DMS79 treated with DMSO at 0.1 percent for 48 hours (cell line): ENCODE data around the gene GRID2IP.
"Not testable (repeated sequence)": the region's sequence is repeated elsewhere in the genome, so short reads cannot be mapped to it uniquely, and the experiment has no call there.

ENCODE experiments used
- DNase-seq: peaks from one replicate; lab custom pipeline; 2025; lab: John Stamatoyannopoulos, UW

Gene GRID2IP

GRCh38 chr7:6487184-6487545 lies 64.1 kb downstream of the GRID2IP start:
- no peak for DNase-seq

DNA sequence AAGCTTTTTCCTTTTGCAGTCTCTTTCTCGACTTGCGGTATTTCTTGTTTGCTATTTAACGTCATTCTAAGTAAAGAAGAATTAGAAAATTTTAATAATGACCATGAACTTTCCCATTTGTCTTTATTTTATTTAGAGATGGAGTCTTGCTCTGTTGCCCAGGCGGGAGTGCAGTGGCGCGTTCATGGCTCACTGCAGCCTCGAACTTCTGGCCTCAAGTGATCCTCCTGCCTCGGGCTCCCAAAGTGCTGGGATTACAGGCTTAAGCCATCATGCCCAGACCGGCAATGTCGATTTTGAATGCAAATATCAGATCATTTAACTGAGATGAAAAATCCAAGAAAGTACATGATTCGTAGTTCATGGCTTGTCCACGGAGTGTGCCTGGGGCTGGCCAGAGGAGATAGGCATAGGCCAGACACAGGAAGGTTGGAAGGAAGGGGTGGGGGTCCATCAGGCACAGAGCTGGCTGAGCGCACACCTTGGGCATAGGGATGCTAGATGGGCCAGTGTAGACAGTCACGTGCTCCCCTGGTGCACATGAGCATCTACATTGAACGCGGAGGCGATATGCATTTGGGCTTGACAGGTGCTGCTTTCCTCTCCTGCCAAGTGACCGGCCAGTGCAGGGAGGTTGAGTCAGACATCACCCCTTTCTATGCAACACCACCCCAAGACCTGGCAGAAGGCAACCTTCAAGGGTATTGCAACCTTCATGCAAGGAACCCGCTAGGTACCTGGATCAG lies 64.7 kb downstream of the GRID2IP start:
- DNase-seq, result no peak

DNA sequence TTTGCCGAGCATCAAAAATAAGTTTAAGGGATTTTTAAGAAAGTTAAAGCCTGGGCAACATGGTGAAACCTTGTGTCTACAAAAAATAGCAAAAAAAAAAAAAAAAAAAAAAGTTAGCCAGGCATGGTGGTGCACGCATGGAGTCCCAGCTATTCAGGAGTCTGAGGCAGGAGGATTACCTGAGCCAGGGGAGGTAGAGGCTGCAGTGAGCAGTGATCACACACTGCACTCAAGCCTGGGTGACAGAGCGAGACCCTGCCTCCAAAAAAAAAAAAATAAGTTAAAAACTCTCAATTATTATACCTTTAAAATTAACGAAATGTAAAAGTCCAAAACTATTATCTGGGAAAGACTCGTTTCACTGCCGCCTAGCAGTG lies 68.5 kb downstream of the GRID2IP start:
- no peak for DNase-seq

DNA sequence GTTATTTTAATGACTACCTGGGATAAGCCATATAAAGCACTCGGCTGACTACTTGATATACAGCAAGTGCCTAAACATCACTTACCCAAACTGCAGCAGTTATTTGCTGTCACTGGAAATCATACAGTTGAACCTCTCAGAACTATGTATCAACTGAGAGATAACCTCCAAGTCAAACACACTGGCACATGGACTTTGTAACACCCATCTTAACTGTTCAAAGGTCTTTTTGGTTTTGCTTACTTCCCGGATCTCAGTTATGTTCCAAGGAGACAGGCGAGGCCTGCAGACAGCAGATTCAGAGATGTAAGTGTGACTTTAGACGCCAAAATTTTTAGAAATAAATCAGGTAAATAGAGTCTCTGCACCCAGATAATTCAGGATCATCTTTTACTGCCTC lies 69.0 kb downstream of the GRID2IP start:
- DNase-seq, result no peak

- no peak for DNase-seq
Observed at GRCh38 chr7:6481445-6481844, 69.8 kb downstream of the GRID2IP start.

DNA sequence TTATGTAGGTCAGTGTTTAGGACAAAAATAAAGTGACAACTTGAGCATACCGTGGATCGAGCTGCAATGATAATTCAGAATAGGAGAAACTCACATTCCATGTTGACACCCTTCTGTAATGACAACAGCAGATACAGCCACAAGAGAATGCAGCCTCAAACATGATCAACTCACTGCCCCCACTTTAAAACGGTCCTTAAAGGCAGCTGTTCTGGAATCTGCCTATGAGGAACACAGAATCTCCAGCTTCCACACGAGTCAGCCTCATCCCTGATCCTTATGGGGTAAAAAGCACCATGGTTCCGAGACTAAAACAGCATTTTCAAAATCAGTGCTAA lies 71.0 kb downstream of the GRID2IP start:
- DNase-seq, result no peak

- no peak for DNase-seq
Observed at GRCh38 chr7:6479067-6479466, 72.2 kb downstream of the GRID2IP start.

DNA sequence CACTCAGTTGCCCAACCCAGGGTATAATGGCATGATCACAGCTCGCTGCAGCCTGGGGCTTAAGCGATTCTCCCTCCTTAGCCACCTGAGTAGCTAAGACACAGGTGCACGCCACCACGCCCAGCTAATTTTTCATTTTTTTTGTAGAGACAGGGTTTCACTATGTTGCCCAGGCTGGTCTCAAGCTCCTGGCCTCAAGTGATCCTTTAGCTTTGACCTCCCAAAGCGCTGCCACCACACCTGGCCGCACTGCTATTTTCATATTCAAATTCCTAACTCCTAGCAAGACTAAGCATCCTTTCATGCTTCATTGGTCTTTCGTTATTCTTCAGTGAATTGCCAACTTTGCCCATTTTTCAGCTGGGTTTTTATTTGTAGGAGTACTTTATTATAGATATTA lies 73.1 kb downstream of the GRID2IP start:
- no peak for DNase-seq

DNA sequence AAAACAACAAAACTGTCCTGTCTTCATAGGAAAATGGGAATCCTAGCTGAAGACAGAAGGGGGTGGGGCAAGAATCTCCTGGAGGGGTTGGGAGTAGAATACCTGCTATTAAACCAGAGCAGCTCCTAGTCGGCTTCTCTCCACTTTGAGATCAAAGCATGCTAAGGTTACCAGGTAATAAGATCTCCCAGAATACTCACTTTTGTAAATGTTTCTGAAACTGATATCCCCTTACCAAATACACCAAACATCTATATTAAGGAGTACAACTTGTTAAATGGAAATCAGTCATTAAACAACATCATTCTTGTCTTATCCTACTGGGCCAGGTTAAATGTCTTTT lies 74.0 kb downstream of the GRID2IP start:
- no peak for DNase-seq

- no peak for DNase-seq
Observed at GRCh38 chr7:6476596-6477317, 74.5 kb downstream of the GRID2IP start.

- DNase-seq, result no peak
Observed at GRCh38 chr7:6475433-6476186, 75.7 kb downstream of the GRID2IP start.

DNA sequence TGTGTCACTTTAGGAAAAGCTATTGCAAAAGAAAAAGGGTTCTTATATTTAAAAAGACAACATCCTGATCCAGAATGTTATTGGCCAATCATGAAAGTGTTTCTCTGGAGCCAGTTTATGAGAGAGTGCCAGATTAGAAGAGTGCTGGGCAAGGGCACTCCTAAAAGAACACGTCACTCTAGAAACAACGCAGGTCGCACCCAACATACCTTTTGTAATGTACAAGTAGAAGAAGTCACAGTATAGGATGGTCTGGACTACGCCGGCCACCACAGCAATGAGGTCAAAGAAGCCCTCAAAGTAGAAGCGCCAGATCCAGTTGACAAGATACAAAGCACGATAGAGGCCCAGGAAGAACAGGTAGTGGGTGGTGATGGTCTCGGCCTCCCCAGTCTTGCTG lies 85.4 kb downstream of the GRID2IP start:
- DNase-seq, result no peak

DNA sequence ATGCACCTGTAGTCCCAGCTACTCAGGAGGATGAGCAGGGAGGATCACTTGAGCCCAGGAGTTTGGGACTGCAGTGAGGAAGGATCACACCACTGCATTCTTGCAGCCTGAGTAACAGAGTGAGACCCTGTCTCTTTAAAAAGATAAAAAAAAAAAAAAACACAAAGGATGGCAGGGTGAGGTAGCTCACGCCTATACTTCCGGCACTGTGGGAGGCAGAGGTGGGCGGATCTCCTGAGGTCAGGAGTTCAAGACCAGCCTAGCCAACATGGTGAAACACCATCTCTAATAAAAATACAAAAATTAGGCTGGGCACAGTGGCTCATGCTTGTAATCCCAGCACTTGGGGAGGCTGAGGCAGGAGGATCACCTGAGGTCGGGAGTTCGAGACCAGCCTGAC lies 87.7 kb downstream of the GRID2IP start:
- not testable (repeated sequence) for DNase-seq

GRCh38 chr7:6461946-6462550 lies 89.2 kb downstream of the GRID2IP start:
- no peak for DNase-seq

DNA sequence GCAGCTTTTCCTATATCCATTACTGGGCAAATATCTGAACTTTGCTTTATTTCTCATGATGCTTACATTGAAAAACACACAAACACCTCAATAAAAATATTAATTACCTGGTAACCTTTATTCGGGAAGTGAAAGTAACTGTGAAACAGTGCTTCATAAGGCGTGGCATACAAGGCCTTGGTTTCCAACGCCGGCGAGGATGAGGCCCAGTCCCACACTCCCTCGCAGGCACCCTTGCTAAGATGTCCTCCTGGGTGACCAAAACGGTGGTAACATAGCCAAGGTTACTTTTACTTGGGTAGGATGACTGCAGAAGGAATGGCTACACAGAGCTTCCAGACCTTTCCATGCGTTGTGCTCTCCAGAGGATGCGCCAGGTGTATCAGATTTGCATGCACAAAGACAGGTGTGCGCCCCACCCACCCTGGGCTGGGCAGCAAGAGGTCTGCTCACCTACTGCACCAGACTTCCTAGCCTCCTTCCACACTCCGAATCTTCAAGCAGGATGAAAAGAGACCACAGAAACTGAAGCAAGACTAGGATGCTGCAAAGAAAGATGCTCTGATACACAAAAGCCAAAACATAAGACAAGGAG lies 90.2 kb downstream of the GRID2IP start:
- no peak for DNase-seq

GRCh38 chr7:6460303-6460702 lies 91.0 kb downstream of the GRID2IP start:
- DNase-seq, result no peak

DNA sequence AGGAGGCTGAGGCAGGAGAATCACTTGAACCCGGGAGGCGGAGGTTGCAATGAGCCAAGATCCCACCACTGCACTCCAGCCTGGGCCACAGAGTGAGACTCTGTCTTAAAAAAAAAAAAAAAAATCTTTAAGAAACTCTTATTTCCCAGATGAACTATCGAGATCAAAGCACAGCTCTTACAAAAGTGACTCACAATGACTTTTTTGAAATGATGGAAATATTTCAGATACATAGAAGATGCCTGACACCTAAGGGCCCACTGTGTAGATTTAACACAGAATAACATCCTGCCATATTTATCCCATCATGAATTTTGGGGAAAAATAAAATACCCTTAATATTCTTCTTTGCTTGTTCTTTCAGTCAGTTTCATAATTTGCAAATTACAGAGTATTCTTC lies 92.6 kb downstream of the GRID2IP start:
- not testable (repeated sequence) for DNase-seq

DNA sequence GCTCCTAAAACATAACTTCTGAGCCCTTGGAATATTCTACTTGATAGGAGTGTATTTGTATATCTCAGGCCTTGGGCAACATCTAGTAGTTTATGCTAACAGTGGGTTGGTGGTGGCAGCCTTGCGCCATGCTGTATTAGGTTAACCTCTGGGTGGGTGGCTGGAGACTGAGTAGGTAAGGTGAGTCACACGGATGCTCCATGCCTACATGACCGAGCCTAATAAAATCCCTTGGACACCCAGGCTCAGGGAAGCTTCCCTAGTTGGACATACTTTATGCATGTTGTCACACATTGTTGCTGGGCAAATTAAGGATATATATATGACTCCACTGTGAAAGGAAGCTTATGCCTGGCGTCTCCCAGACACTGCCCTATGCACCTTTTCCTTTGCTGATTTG lies 97.5 kb downstream of the GRID2IP start:
- DNase-seq, result no peak

DNA sequence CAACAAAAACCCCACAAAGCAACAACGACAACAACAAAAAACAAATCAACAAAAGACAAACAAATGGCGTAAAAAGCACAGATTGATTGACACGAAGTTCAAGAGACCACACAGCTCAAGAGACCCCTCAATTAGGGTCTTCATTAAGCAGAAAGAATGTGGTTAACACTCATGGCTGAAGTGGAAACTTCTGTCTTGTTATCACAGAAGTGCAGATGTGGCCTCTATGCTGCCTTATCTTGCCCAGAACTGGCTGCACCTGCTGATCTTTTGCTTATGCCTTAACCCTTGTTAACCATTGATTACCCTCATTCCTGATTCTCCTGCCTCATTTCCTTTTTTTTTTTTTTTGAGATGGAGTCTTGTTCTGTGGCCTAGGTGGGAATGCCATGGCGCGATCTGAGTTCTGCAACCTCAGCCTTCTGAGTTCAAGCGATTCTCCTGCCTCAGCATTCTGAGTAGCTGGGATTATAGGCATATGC lies 100.0 kb downstream of the GRID2IP start:
- no peak for DNase-seq

- not testable (repeated sequence) for DNase-seq
Observed at GRCh38 chr7:6450591-6450990, 100.7 kb downstream of the GRID2IP start.

DNA sequence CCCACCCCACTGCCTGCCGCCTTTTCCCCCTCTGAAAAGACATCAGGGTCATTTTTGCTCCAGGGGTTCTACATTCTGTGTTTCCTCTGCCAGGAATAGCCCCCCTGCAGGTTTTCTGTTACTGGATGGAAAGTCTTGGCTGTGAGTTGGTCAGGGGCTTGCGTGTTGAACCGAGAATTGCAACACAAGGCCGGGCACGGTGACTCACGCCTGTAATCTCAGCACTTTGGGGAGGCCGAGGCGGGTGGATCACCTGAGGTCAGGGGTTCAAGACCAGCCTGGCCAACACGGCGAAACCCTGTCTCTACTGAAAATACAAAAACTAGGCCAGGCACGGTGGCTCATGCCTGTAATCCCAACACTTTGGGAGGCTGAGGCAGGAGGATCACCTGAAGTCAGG lies 101.4 kb downstream of the GRID2IP start:
- not testable (repeated sequence) for DNase-seq

- DNase-seq, result no peak
Observed at GRCh38 chr7:6448943-6449543, 102.2 kb downstream of the GRID2IP start.
